ENCODE results near the gene MCAT.
A peak's percentile ranks its signal among the peaks of the same experiment; 100 is the strongest.
"Not testable (repeated sequence)": the region's sequence is repeated elsewhere in the genome, so short reads cannot be mapped to it uniquely, and the experiment has no call there.

Gene MCAT

DNA sequence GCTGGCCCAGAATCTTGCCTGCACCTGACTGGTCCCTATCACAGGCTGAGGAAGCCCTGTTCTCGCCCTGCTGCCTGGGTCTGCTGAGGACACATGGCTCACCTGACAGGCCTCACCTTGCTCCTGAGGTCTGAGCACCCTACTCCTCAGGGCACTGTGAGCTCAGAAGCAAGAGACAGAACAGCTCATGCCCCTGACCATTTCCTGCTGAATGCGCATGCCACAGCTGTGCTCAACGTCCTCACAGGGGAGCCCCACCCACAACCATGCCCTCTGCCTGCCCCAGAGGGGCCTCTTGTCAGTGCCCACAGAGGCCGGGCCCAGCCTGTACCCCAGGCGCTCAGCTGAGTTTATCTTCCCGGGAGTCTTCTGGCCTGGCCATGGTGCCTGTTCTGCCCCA, 5.4 kb upstream of the MCAT start:
- TF ChIP-seq, protein P1, sequence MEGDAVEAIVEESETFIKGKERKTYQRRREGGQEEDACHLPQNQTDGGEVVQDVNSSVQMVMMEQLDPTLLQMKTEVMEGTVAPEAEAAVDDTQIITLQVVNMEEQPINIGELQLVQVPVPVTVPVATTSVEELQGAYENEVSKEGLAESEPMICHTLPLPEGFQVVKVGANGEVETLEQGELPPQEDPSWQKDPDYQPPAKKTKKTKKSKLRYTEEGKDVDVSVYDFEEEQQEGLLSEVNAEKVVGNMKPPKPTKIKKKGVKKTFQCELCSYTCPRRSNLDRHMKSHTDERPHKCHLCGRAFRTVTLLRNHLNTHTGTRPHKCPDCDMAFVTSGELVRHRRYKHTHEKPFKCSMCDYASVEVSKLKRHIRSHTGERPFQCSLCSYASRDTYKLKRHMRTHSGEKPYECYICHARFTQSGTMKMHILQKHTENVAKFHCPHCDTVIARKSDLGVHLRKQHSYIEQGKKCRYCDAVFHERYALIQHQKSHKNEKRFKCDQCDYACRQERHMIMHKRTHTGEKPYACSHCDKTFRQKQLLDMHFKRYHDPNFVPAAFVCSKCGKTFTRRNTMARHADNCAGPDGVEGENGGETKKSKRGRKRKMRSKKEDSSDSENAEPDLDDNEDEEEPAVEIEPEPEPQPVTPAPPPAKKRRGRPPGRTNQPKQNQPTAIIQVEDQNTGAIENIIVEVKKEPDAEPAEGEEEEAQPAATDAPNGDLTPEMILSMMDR (IDR thresholded peaks at IDR 0.05; ENCODE audit: extremely low read depth, insufficient read depth, missing control alignments): no peak
- in situ Hi-C loops (cut with MboI; ENCODE audit: low pct_unique_long_range_greater_than_20kb, low sequenced_read_pairs, unreplicated experiment): no loop called here
- no peak for DNase-seq (ENCODE audit: low spot score)

DNA sequence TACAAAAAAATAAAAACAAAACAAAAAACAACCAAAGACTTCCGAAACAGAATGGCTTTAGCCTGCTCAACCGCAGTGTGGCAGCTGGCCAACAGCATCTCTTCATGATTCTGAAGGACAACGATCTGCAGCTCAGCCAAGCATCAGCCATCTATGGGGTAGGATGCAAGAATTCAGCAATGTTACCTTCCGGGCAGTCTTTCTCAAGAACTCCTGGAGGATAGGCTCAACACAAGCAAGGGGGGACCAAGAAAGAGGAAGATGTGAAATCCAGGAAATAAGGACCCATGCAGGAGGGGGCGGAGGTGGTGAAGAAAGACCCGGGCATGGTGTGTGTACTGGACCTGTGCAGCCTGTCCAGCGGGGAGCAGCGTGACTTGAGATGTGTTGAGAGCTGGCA, 4.6 kb upstream of the MCAT start:
- in situ Hi-C loops (cut with MboI; ENCODE audit: low pct_unique_long_range_greater_than_20kb, low sequenced_read_pairs, unreplicated experiment): no loop called here
- DNase-seq (ENCODE audit: low spot score): no peak
- TF ChIP-seq, protein P1 (IDR thresholded peaks at IDR 0.05; ENCODE audit: extremely low read depth, insufficient read depth, missing control alignments): no peak

DNA sequence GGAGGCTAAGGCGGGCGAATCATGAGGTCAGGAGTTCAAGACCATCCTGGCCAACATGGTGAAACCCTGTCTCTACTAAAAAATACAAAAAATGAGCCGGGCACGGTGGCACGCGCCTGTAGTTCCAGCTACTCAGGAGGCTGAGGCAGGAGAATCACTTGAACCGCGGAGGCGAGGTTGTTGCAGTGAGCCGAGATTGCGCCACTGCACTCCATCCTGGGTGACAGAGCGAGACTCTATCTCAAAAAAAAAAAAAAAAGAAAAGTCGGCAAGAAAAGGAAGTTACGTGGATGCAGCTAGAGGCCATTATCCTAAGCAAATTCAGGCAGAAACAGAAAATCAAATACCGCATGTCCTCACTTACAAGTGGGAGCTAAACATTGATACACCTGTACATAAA, 3.1 kb upstream of the MCAT start:
- in situ Hi-C loops (cut with MboI; ENCODE audit: low pct_unique_long_range_greater_than_20kb, low sequenced_read_pairs, unreplicated experiment); DNase-seq (ENCODE audit: low spot score): not testable (repeated sequence)

DNA sequence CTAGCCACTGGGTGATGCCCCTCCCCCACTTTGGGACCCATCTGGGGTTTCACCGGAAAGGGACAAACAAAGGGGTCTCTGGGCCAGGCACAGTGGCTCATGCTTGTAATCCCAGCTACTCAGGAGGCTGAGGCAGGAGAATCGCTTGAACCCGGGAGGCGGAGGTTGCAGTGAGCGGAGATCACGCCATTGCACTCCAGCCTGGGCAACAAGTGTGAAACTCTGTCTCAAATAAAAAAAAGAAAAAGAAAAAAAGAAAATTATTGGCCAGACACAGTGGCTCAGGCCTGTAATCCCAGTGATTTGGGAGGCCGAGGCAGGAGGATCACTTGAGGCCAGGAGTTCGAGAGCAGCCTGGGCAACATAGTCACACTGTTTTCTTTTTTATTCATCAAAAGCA, 2.2 kb upstream of the MCAT start:
- DNase-seq (ENCODE audit: low spot score); in situ Hi-C loops (cut with MboI; ENCODE audit: low pct_unique_long_range_greater_than_20kb, low sequenced_read_pairs, unreplicated experiment): not testable (repeated sequence)

DNA sequence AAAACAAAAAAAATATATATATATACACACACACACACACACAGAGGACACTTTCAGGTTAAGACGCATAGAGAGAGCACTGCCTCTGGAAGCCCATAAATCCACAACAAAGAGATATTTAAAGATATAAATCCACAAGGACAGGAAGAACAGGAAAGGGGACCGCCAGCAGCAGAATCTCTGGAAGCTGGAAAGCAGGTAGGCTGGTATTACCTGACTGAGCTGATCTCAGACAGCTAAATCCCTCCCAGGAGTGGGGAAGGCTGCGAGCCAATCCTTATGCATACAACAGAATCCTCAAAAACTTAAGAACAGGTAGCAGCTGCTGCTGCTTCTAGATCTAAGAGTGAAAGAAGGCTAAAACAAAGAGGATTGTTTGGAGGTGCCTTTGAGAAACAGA, 1.8 kb upstream of the MCAT start:
- in situ Hi-C loops (cut with MboI; ENCODE audit: low pct_unique_long_range_greater_than_20kb, low sequenced_read_pairs, unreplicated experiment): no loop called here
- no peak for DNase-seq (ENCODE audit: low spot score)
- TF ChIP-seq, protein P1 (IDR thresholded peaks at IDR 0.05; ENCODE audit: extremely low read depth, insufficient read depth, missing control alignments): no peak

GRCh38 chr22:43136801-43137200, 6.4 kb downstream of the MCAT start:
- TF ChIP-seq, protein P1 (IDR thresholded peaks at IDR 0.05; ENCODE audit: extremely low read depth, insufficient read depth, missing control alignments): no peak
- no peak for DNase-seq (ENCODE audit: low spot score)
- in situ Hi-C loops (cut with MboI; ENCODE audit: low pct_unique_long_range_greater_than_20kb, low sequenced_read_pairs, unreplicated experiment): no loop called here

DNA sequence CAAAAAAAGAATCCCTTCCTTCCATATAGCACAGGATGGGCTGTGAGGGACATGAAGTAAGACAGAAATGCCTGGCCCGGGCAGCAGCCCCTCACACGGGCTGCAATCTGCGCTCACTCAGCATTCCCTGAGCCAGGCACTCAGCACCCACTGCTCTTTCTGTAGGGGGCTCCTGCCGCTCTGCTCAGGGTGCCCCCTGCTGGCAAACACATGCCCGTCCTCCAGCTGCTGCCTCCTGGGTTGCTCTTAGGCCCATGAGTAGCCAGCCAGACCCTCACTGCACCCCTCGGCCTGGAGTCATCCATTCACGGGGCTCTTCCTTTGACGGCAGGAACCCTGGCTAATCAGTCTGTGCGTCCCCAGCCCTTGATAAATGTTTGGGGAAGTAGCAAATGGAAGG, 6.9 kb downstream of the MCAT start:
- in situ Hi-C loops (cut with MboI; ENCODE audit: low pct_unique_long_range_greater_than_20kb, low sequenced_read_pairs, unreplicated experiment): no loop called here
- DNase-seq (ENCODE audit: low spot score): peak; percentile 83
- TF ChIP-seq, protein P1 (IDR thresholded peaks at IDR 0.05; ENCODE audit: extremely low read depth, insufficient read depth, missing control alignments): peak; percentile 83

DNA sequence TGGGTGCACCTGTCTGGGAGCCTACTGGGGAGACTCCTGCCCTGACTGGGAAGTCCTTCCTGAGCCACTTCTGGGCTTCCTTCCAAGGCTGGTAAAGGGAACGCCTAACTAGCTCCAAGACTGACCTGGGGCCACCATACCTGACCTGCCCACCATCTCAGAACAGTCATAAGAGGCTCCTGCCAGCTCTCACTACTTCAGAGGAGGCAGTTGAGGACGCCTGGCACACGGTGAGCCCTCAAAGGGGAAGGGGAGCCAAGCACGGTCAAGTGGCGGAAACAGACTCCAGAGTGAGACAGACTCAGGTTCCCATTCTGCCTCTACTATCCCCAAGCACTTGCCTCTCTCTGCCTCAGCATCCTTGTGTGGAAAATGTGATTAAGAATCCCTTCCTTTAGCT, 7.6 kb downstream of the MCAT start:
- no peak for DNase-seq (ENCODE audit: low spot score)
- TF ChIP-seq, protein P1 (IDR thresholded peaks at IDR 0.05; ENCODE audit: extremely low read depth, insufficient read depth, missing control alignments): no peak
- in situ Hi-C loops (cut with MboI; ENCODE audit: low pct_unique_long_range_greater_than_20kb, low sequenced_read_pairs, unreplicated experiment): no loop called here
